IMR-90 (cell line): ENCODE measurements around the gene TM4SF20. TPM values are rescaled to one million over a fixed set of nuclear protein-coding genes. Genes with fewer than 3 reads are reported as not detected.

Experiments used
- ATAC-seq: fragments of 200-7000 bp; cut with Tn5 transposase; 2 replicates; pipeline ENCODE4 v1.9.1; 2020; ENCODE audit warnings: low read depth, mild to moderate bottlenecking, moderate library complexity
- BruUV-seq: library from RNA; stranded (reverse); fragments of 400-500 nt; replicated peaks from 2 replicates; lab custom pipeline; 2021; lab: Mats Ljungman, UMichigan
- CTCF ChIA-PET: fragments of 300-600 bp; formaldehyde crosslinking; extraction: SDS; loops from one replicate; lab custom pipeline; 2021; ENCODE audit warnings: antibody characterized with exemption; lab: Yijun Ruan, JAX
- POLR2A ChIA-PET: fragments of 300-600 bp; sonication (Branson Sonifier 250); formaldehyde crosslinking; loops from one replicate; lab custom pipeline; 2022; ENCODE audit warnings: antibody characterized with exemption; ENCODE audit not compliant: unreplicated experiment; lab: Charles Lee
- DNase-seq: peaks from one replicate; pipeline ENCODE4 v3.0.0; 2013
- H2AFZ ChIP-seq: replicated peaks from 2 replicates; pipeline ENCODE3; 2013; ENCODE audit warnings: low read length, mild to moderate bottlenecking; ENCODE audit not compliant: poor library complexity
- H2AK5ac ChIP-seq: 2 replicates; pipeline ENCODE4 v1.6.1; 2013; ENCODE audit warnings: low read depth, low read length, inconsistent platforms
- H2AK9ac ChIP-seq: replicated peaks from 2 replicates; pipeline ENCODE3; 2013; ENCODE audit warnings: mild to moderate bottlenecking, low read depth, low read length, moderate library complexity; ENCODE audit not compliant: poor library complexity
- H2BK120ac ChIP-seq: 2 replicates; pipeline ENCODE4 v1.6.1; 2013; ENCODE audit warnings: low read depth, low read length, inconsistent platforms
- H2BK15ac ChIP-seq: 3 replicates; pipeline ENCODE4 v1.6.1; 2013; ENCODE audit warnings: low read depth, low read length, inconsistent platforms
- H2BK20ac ChIP-seq: 2 replicates; pipeline ENCODE4 v1.6.1; 2013; ENCODE audit warnings: low read depth, mild to moderate bottlenecking, inconsistent platforms, low read length, moderate library complexity
- H2BK5ac ChIP-seq: 2 replicates; pipeline ENCODE4 v1.6.1; 2013; ENCODE audit warnings: mild to moderate bottlenecking, low read depth, low read length, inconsistent platforms; ENCODE audit not compliant: poor library complexity, severe bottlenecking
- H3K14ac ChIP-seq: replicated peaks from 2 replicates; pipeline ENCODE4 v1.6.1; 2013; ENCODE audit warnings: low read depth, low read length, inconsistent platforms
- H3K18ac ChIP-seq: 2 replicates; pipeline ENCODE4 v1.6.1; 2013; ENCODE audit warnings: low read depth, low read length, control low read depth
- H3K23ac ChIP-seq: 2 replicates; pipeline ENCODE4 v1.6.1; 2013; ENCODE audit warnings: low read depth, low read length, inconsistent platforms
- H3K27ac ChIP-seq: 2 replicates; pipeline ENCODE4 v1.5.1; 2013; ENCODE audit warnings: mild to moderate bottlenecking, control low read depth, low read length; ENCODE audit not compliant: insufficient read depth
- H3K27me3 ChIP-seq: 2 replicates; pipeline ENCODE4 v1.6.1; 2013; ENCODE audit warnings: low read length; ENCODE audit not compliant: control insufficient read depth, insufficient read depth
- H3K36me3 ChIP-seq: 2 replicates; pipeline ENCODE4 v1.6.1; 2013; ENCODE audit warnings: low read length, mixed read lengths; ENCODE audit not compliant: control insufficient read depth, insufficient read depth
- H3K4ac ChIP-seq: 2 replicates; pipeline ENCODE4 v1.6.1; 2013; ENCODE audit warnings: low read depth, low read length, inconsistent platforms
- H3K4me1 ChIP-seq: 2 replicates; pipeline ENCODE4 v1.6.1; 2013; ENCODE audit warnings: low read length, mixed read lengths; ENCODE audit not compliant: control insufficient read depth, insufficient read depth
- H3K4me2 ChIP-seq: 2 replicates; pipeline ENCODE4 v1.6.1; 2013; ENCODE audit warnings: low read depth, mild to moderate bottlenecking, control low read depth, low read length, moderate library complexity
- H3K4me3 ChIP-seq: 2 replicates; pipeline ENCODE4 v1.5.1; 2013; ENCODE audit warnings: low read depth, mild to moderate bottlenecking, control low read depth, low read length, moderate library complexity; ENCODE audit not compliant: insufficient read depth
- H3K56ac ChIP-seq: 2 replicates; pipeline ENCODE4 v1.6.1; 2013; ENCODE audit warnings: low read length, inconsistent platforms; ENCODE audit not compliant: insufficient read depth; ENCODE audit errors: extremely low read depth
- H3K79me1 ChIP-seq, 2 experiments: 2 replicates each; pipeline ENCODE4 v1.6.1; 2013; ENCODE audit warnings: low read length in 2 of 2, inconsistent platforms in 1 of 2, low read depth in 1 of 2
- H3K9ac ChIP-seq: 2 replicates; pipeline ENCODE4 v1.6.1; 2013; ENCODE audit warnings: low read depth, low read length, control low read depth
- H3K9me1 ChIP-seq: 2 replicates; pipeline ENCODE4 v1.6.1; 2013; ENCODE audit warnings: low read length, inconsistent platforms; ENCODE audit not compliant: insufficient read depth
- H3K9me3 ChIP-seq: 2 replicates; pipeline ENCODE4 v1.6.1; 2013; ENCODE audit warnings: low read length; ENCODE audit not compliant: control insufficient read depth, insufficient read depth
- H4K20me1 ChIP-seq: 2 replicates; pipeline ENCODE4 v1.6.1; 2013; ENCODE audit warnings: low read length, inconsistent platforms; ENCODE audit not compliant: insufficient read depth
- H4K5ac ChIP-seq: 2 replicates; pipeline ENCODE4 v1.6.1; 2013; ENCODE audit warnings: mild to moderate bottlenecking, low read depth, low read length, control low read depth
- H4K8ac ChIP-seq, 2 experiments: 2 replicates each; pipeline ENCODE4 v1.6.1; 2013; ENCODE audit warnings: low read depth in 2 of 2, low read length in 2 of 2, control low read depth in 1 of 2, inconsistent platforms in 1 of 2
- H4K91ac ChIP-seq: 2 replicates; pipeline ENCODE4 v1.6.1; 2013; ENCODE audit warnings: low read depth, low read length, inconsistent platforms; ENCODE audit not compliant: insufficient read depth
- BHLHE40 ChIP-seq: fragments of 150-350 bp; IDR thresholded peaks from 2 replicates; pipeline ENCODE4 v1.6.1; 2016; ENCODE audit warnings: mild to moderate bottlenecking, low read depth, low read length
- CEBPB ChIP-seq: IDR thresholded peaks from 2 replicates; pipeline ENCODE4 v1.6.1; 2012; ENCODE audit warnings: low read depth, low read length, improper control_type of control experiment
- CHD1 ChIP-seq: IDR thresholded peaks from 2 replicates; pipeline ENCODE4 v1.6.1; 2012; ENCODE audit warnings: low read depth, low read length, improper control_type of control experiment
- CTCF ChIP-seq: conservative IDR thresholded peaks from 2 replicates; pipeline ENCODE4 v1.5.1; 2012; ENCODE audit warnings: mild to moderate bottlenecking, low read depth, low read length, improper control_type of control experiment
- MAFK ChIP-seq: IDR thresholded peaks from 2 replicates; pipeline ENCODE4 v1.6.1; 2012; ENCODE audit warnings: low read depth, low read length, improper control_type of control experiment
- NFE2L2 ChIP-seq: fragments of 150-350 bp; IDR thresholded peaks from 2 replicates; pipeline ENCODE4 v1.6.1; 2016; ENCODE audit warnings: low read depth, mild to moderate bottlenecking, low read length
- POLR2A ChIP-seq: IDR thresholded peaks from 2 replicates; pipeline ENCODE4 v1.6.1; 2012; ENCODE audit warnings: mild to moderate bottlenecking, low read depth, low read length
- RAD21 ChIP-seq: IDR thresholded peaks from 2 replicates; pipeline ENCODE4 v1.6.1; 2012; ENCODE audit warnings: low read length, improper control_type of control experiment
- RCOR1 ChIP-seq: IDR thresholded peaks from 2 replicates; pipeline ENCODE4 v1.6.1; 2012; ENCODE audit warnings: mild to moderate bottlenecking, low read length, improper control_type of control experiment; ENCODE audit not compliant: insufficient replicate concordance
- RFX5 ChIP-seq: IDR thresholded peaks from 2 replicates; pipeline ENCODE4 v1.8.0; 2012; ENCODE audit warnings: low read depth, mild to moderate bottlenecking, low read length, moderate library complexity
- SMC3 ChIP-seq: fragments of 150-350 bp; IDR thresholded peaks from 2 replicates; pipeline ENCODE4 v1.6.1; 2016; ENCODE audit warnings: low read depth, mild to moderate bottlenecking, antibody characterized with exemption, low read length, moderate library complexity
- USF2 ChIP-seq: fragments of 150-350 bp; IDR thresholded peaks from 2 replicates; pipeline ENCODE4 v1.6.1; 2017; ENCODE audit warnings: mild to moderate bottlenecking, antibody characterized with exemption, low read length, low read depth
- WGBS, 2 experiments: methylation state at CpG; one replicate each; pipeline versions ENCODE4 v1.1.5 to v1.1.7; 2013; ENCODE audit warnings: missing lambda C conversion rate in 2 of 2; ENCODE audit not compliant: insufficient read length in 1 of 2; ENCODE audit errors: extremely low coverage in 2 of 2; 5-methylcytosine and 5-hydroxymethylcytosine counted together
- dilution Hi-C: fragments of 300-500 bp; cut with HindIII; formaldehyde crosslinking; loops from one replicate; pipeline ENCODE4 v1.14.3; 2018; ENCODE audit warnings: low sequenced_read_pairs; ENCODE audit not compliant: unreplicated experiment
- in situ Hi-C: fragments of 300-500 bp; cut with MboI; formaldehyde crosslinking; loops from 3 replicates; pipeline ENCODE4 v1.14.3; 2019; ENCODE audit warnings: low sequenced_read_pairs, inconsistent platforms, mixed read lengths
- intact Hi-C: fragments of 100-400 bp; cut with micrococcal nuclease; formaldehyde crosslinking; loops from 2 replicates; pipeline ENCODE4 v1.10.0; 2022
- polyA plus RNA-seq, 3 experiments: library from polyadenylated mRNA; depleted of rRNA; stranded (reverse); fragments of >200 nt; gene quantifications; 2 replicates each; pipeline ENCODE4 v1.2.3, GENCODE V29; 2012; ENCODE audit warnings: low replicate concordance in 1 of 3
- total RNA-seq: library from RNA; depleted of rRNA; stranded (reverse); fragments of >200 nt; gene quantifications from 2 replicates; pipeline ENCODE4 v1.2.3, GENCODE V29; 2012

TM4SF20 gene
- total and polyA plus RNA-seq, 2 of the 4 experiments (the other 2 are of a cell fraction) = under 0.01 to 0.03 TPM

- H3K4ac ChIP-seq = no peak overlapping the region
- no peak overlapping the region for H3K14ac ChIP-seq
- H2AK9ac ChIP-seq = no peak overlapping the region
- no peak overlapping the region for H2AFZ ChIP-seq
- ATAC-seq (no peak), DNase-seq (no peak)
- intact Hi-C loops = no loop called here
- H3K9me1 ChIP-seq = peaks cover 3% of the 10 kb centered on the region
- dilution Hi-C loops = no loop called here
- no peak overlapping the region for H2BK15ac ChIP-seq
- H3K9me3 ChIP-seq = no peaks in the 10 kb centered on the region
- no TSS peak for BruUV-seq
- H3K27me3 ChIP-seq = no peaks in the 10 kb centered on the region
- no peak overlapping the region for H4K8ac ChIP-seq
- H3K18ac ChIP-seq = no peak overlapping the region
- H2BK20ac ChIP-seq = no peak overlapping the region
- H3K23ac ChIP-seq = no peak overlapping the region
- H2AK5ac ChIP-seq = no peak overlapping the region
- H2BK5ac ChIP-seq = no peak overlapping the region
- H4K5ac ChIP-seq = no peak overlapping the region
- H3K9ac ChIP-seq = no peak overlapping the region
- ChIA-PET POLR2A (no interaction called here), CTCF (interaction anchor here (1.0 kb wide), 1 partner anchor 33 kb away, joined by 3 read pairs; no protein-coding TSS in a partner anchor)
- H3K36me3 ChIP-seq = peaks cover 11% of the 10 kb centered on the region
- H4K20me1 ChIP-seq = no peaks in the 10 kb centered on the region
- H2BK120ac ChIP-seq = no peak overlapping the region
- no peak overlapping the region for H3K56ac ChIP-seq
- H3K4me3 ChIP-seq = no peak overlapping the region
- no peak overlapping the region for H3K27ac ChIP-seq
- H3K4me2 ChIP-seq = no peak overlapping the region
- no peak overlapping the region for H4K91ac ChIP-seq
- no CpG with 5 or more reads among the region's 6 CpGs for WGBS, 2 experiments
- TF ChIP-seq MAFK (no peak), CEBPB (no peak), SMC3 (no peak), CTCF (no peak), RCOR1 (no peak), NFE2L2 (no peak), CHD1 (no peak), USF2 (no peak), BHLHE40 (no peak), RAD21 (no peak), RFX5 (no peak), POLR2A (no peak)
- in situ Hi-C loops = no loop called here
- no peaks in the 10 kb centered on the region for H3K4me1 ChIP-seq
- H3K79me1 ChIP-seq = peaks cover 8 to 18% of the 10 kb centered on the region in 2 experiments
These were observed 39.0 kb downstream of the TM4SF20 start for GRCh38 chr2:227340106-227340505.
